GM23248 (cell line): Measurements from ENCODE around the gene RFNG.

Experiments used
- EZH2 ChIP-seq: fragments of 200-600 bp; sonication (generic); IDR thresholded peaks from 2 replicates; pipeline ENCODE4 v1.6.1; 2018; ENCODE audit warnings: antibody characterized with exemption, mild to moderate bottlenecking; ENCODE audit not compliant: insufficient read depth, poor library complexity, severe bottlenecking
- EZH2phosphoT487 ChIP-seq: fragments of 200-600 bp; sonication (generic); IDR thresholded peaks from 2 replicates; pipeline ENCODE4 v1.6.1; 2018; ENCODE audit warnings: antibody characterized with exemption, moderate library complexity, mild to moderate bottlenecking, low read depth; ENCODE audit not compliant: insufficient read depth

DNA sequence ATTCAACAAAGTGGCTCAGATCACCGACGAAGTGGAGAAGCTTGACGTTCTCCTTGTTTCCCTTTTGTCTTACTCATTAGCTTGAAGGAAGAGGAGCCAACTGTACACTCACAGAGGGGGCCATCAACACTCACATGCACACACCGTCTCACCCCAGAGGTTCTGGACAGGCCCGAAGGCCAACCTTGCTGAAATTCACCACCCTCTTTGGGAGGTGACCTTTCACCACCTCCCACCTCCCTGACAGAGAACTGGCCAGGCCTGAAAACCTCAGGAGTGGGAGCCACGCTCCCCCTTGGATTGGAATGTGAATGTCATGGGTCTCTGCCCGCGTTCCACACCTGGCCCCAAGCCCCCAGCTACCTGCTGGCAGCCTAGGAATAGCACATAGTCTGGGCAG, 16.1 kb downstream of the RFNG start:
- TF ChIP-seq EZH2 (no peak), EZH2phosphoT487 (no peak)
